H1 (cell line): ENCODE results near the gene LRBA. TPM values are rescaled to one million over a fixed set of nuclear protein-coding genes. Genes with fewer than 3 reads are reported as not detected.

Experiments
- CTCF ChIA-PET: fragments of 300-600 bp; sonication (Branson Sonifier 250); formaldehyde crosslinking; loops from one replicate; lab custom pipeline; 2021; ENCODE audit not compliant: partially characterized antibody; lab: Charles Lee
- POLR2A ChIA-PET: fragments of 300-600 bp; sonication (Branson Sonifier 250); formaldehyde crosslinking; loops from one replicate; lab custom pipeline; 2021; ENCODE audit warnings: inconsistent platforms; ENCODE audit not compliant: partially characterized antibody; lab: Charles Lee
- DNase-seq, 2 experiments: peaks; one replicate each; pipeline versions ENCODE4 v3.0.0 to v3.0.0-alpha.2; 2010 to 2022; ENCODE audit warnings: low spot score in 2 of 2, low read depth in 1 of 2, mixed read lengths in 1 of 2
- FAIRE-seq: peaks from 2 replicates; lab custom pipeline; 2011; peaks lifted over from hg19 to GRCh38; lab: Jason Lieb, UNC
- H2AFZ ChIP-seq: 2 replicates; pipeline ENCODE4 v1.8.1; 2012; ENCODE audit warnings: low read length, inconsistent platforms
- H2AK5ac ChIP-seq: 2 replicates; pipeline ENCODE4 v1.6.1; 2013; ENCODE audit warnings: low read depth, low read length
- H2BK120ac ChIP-seq: replicated peaks from 2 replicates; pipeline ENCODE3; 2013; ENCODE audit warnings: low read depth, low read length, inconsistent platforms
- H2BK12ac ChIP-seq: 2 replicates; pipeline ENCODE4 v1.6.1; 2013; ENCODE audit warnings: low read depth, low read length
- H2BK15ac ChIP-seq: 2 replicates; pipeline ENCODE4 v1.6.1; 2013; ENCODE audit warnings: low read length
- H2BK20ac ChIP-seq: 2 replicates; pipeline ENCODE4 v1.6.1; 2013; ENCODE audit warnings: low read length
- H2BK5ac ChIP-seq: 2 replicates; pipeline ENCODE4 v1.6.1; 2013; ENCODE audit warnings: low read depth, low read length
- H3K14ac ChIP-seq: 2 replicates; pipeline ENCODE4 v1.6.1; 2013; ENCODE audit warnings: inconsistent platforms; ENCODE audit not compliant: insufficient read length
- H3K18ac ChIP-seq: 2 replicates; pipeline ENCODE4 v1.6.1; 2013; ENCODE audit warnings: low read length; ENCODE audit errors: extremely low read depth
- H3K23ac ChIP-seq: 2 replicates; pipeline ENCODE4 v1.6.1; 2013; ENCODE audit warnings: inconsistent platforms; ENCODE audit not compliant: insufficient read length
- H3K23me2 ChIP-seq: 2 replicates; pipeline ENCODE4 v1.6.1; 2013; ENCODE audit warnings: low read depth, low read length
- H3K27ac ChIP-seq: 2 replicates; pipeline ENCODE4 v1.6.1; 2011; ENCODE audit warnings: low read depth, low read length, inconsistent platforms
- H3K27me3 ChIP-seq, 4 experiments: replicated peaks in 1 of 4; 1 replicate in 1 of 4; 2 replicates in 3 of 4; pipeline versions ENCODE4 v1.6.1 to v1.8.1; 2011 to 2013; ENCODE audit warnings: low read length in 3 of 4, mild to moderate bottlenecking in 3 of 4, inconsistent platforms in 2 of 4, mixed read lengths in 2 of 4, moderate library complexity in 1 of 4; ENCODE audit not compliant: control insufficient read depth in 3 of 4, insufficient read depth in 3 of 4; ENCODE audit errors: extremely low read depth in 1 of 4
- H3K36me3 ChIP-seq, 4 experiments: 2 replicates each; pipeline versions ENCODE4 v1.6.1 to v1.8.1; 2011 to 2013; ENCODE audit warnings: mild to moderate bottlenecking in 4 of 4, low read length in 3 of 4, moderate library complexity in 2 of 4, control low read depth in 1 of 4, inconsistent platforms in 1 of 4; ENCODE audit not compliant: insufficient read depth in 4 of 4, control insufficient read depth in 2 of 4
- H3K4ac ChIP-seq: replicated peaks from 2 replicates; pipeline ENCODE3; 2013; ENCODE audit warnings: low read length, low read depth, mixed read lengths, inconsistent platforms; ENCODE audit not compliant: insufficient read length
- H3K4me1 ChIP-seq, 4 experiments: replicated peaks in 1 of 4; 1 replicate in 1 of 4; 2 replicates in 3 of 4; pipeline versions ENCODE4 v1.6.1 to v1.8.1; 2011 to 2013; ENCODE audit warnings: low read length in 3 of 4, inconsistent platforms in 2 of 4, mixed read lengths in 1 of 4; ENCODE audit not compliant: insufficient read depth in 4 of 4, control insufficient read depth in 3 of 4
- H3K4me2 ChIP-seq, 2 experiments: 2 replicates each; pipeline versions ENCODE4 v1.6.1 to v1.8.1; 2011 to 2013; ENCODE audit warnings: low read depth in 2 of 2, low read length in 2 of 2, control low read depth in 1 of 2, inconsistent platforms in 1 of 2, mild to moderate bottlenecking in 1 of 2; ENCODE audit not compliant: insufficient read depth in 1 of 2
- H3K4me3 ChIP-seq, 4 experiments: fragments of 200-600, 300-600 bp in 1 of 4; sonication (generic), shearing (Covaris generic), sonication (Bioruptor Twin) in 1 of 4; 2 replicates each; pipeline versions ENCODE4 v1.5.1 to v1.8.1; 2011 to 2016; ENCODE audit warnings: low read length in 4 of 4, low read depth in 3 of 4, control low read depth in 2 of 4, inconsistent platforms in 2 of 4, mild to moderate bottlenecking in 2 of 4, mixed read lengths in 1 of 4, moderate library complexity in 1 of 4; ENCODE audit not compliant: insufficient read depth in 2 of 4; ENCODE audit errors: extremely low read depth in 1 of 4
- H3K56ac ChIP-seq: replicated peaks from 2 replicates; pipeline ENCODE3; 2013; ENCODE audit warnings: low read depth, mild to moderate bottlenecking, mixed read lengths, low read length, inconsistent platforms; ENCODE audit not compliant: insufficient read length
- H3K79me1 ChIP-seq: 2 replicates; pipeline ENCODE4 v1.6.1; 2013; ENCODE audit warnings: low read depth, low read length, control low read depth
- H3K79me2 ChIP-seq, 2 experiments: 2 replicates each; pipeline versions ENCODE4 v1.6.1 to v1.8.1; 2012 to 2013; ENCODE audit warnings: low read length in 2 of 2, mild to moderate bottlenecking in 2 of 2, inconsistent platforms in 1 of 2; ENCODE audit not compliant: insufficient read depth in 2 of 2, control insufficient read depth in 1 of 2
- H3K9ac ChIP-seq, 4 experiments: replicated peaks in 1 of 4; 1 replicate in 1 of 4; 2 replicates in 3 of 4; pipeline versions ENCODE4 v1.6.1 to v1.8.1; 2011 to 2013; ENCODE audit warnings: low read depth in 3 of 4, low read length in 3 of 4, control low read depth in 2 of 4, mild to moderate bottlenecking in 2 of 4, moderate library complexity in 2 of 4, inconsistent platforms in 1 of 4; ENCODE audit errors: extremely low read depth in 1 of 4
- H3K9me3 ChIP-seq, 2 experiments: 2 replicates each; pipeline versions ENCODE4 v1.6.1 to v1.8.1; 2012 to 2013; ENCODE audit warnings: mild to moderate bottlenecking in 2 of 2, moderate library complexity in 2 of 2, control low read depth in 1 of 2, inconsistent platforms in 1 of 2, low read depth in 1 of 2, low read length in 1 of 2, mixed read lengths in 1 of 2; ENCODE audit not compliant: insufficient read depth in 2 of 2
- H4K20me1 ChIP-seq, 2 experiments: replicated peaks in 1 of 2; 2 replicates each; pipeline versions ENCODE3 to v1.8.1; 2011 to 2013; ENCODE audit warnings: inconsistent platforms in 2 of 2, low read length in 2 of 2, mild to moderate bottlenecking in 1 of 2; ENCODE audit not compliant: insufficient read depth in 2 of 2, control insufficient read depth in 1 of 2
- H4K5ac ChIP-seq: 2 replicates; pipeline ENCODE4 v1.6.1; 2013; ENCODE audit warnings: low read length, low read depth, mixed read lengths, inconsistent platforms; ENCODE audit not compliant: insufficient read length
- H4K8ac ChIP-seq: 2 replicates; pipeline ENCODE4 v1.8.0; 2013; ENCODE audit warnings: mild to moderate bottlenecking, moderate library complexity, low read length, inconsistent platforms; ENCODE audit not compliant: insufficient read depth; ENCODE audit errors: extremely low read depth
- H4K91ac ChIP-seq: replicated peaks from 2 replicates; pipeline ENCODE3; 2013; ENCODE audit warnings: low read length, mixed read lengths, inconsistent platforms; ENCODE audit not compliant: insufficient read length
- BCL11A ChIP-seq, 2 experiments: IDR thresholded peaks; one replicate each; pipeline ENCODE4 v1.6.1; 2011; ENCODE audit warnings: low read depth in 2 of 2, low read length in 2 of 2, mild to moderate bottlenecking in 2 of 2
- CBX5 ChIP-seq: fragments of 300-800, 300-1000 bp; sonication (generic); IDR thresholded peaks from 2 replicates; pipeline ENCODE4 v1.7.1; 2016; ENCODE audit warnings: antibody characterized with exemption, low read length, low read depth
- CREB1 ChIP-seq: IDR thresholded peaks from 2 replicates; pipeline ENCODE4 v1.6.1; 2012; ENCODE audit warnings: inconsistent platforms
- EP300 ChIP-seq, 2 experiments: IDR thresholded peaks; 1 replicate in 1 of 2; 2 replicates in 1 of 2; pipeline ENCODE4 v1.6.1; 2011 to 2012; ENCODE audit warnings: low read depth in 2 of 2, low read length in 2 of 2, mild to moderate bottlenecking in 2 of 2, borderline replicate concordance in 1 of 2, inconsistent platforms in 1 of 2, moderate library complexity in 1 of 2
- FOSL1 ChIP-seq: IDR thresholded peaks from 2 replicates; pipeline ENCODE4 v1.6.1; 2011; ENCODE audit warnings: mild to moderate bottlenecking, low read depth, low read length, moderate library complexity; ENCODE audit not compliant: insufficient read depth
- MAFK ChIP-seq: IDR thresholded peaks from 2 replicates; pipeline ENCODE4 v1.6.1; 2012; ENCODE audit warnings: low read depth, mild to moderate bottlenecking, improper control_type of control experiment, low read length
- POLR2A ChIP-seq, 2 experiments: IDR thresholded peaks; 1 replicate in 1 of 2; 2 replicates in 1 of 2; pipeline ENCODE4 v1.6.1; 2011; ENCODE audit warnings: low read depth in 2 of 2, low read length in 2 of 2, mild to moderate bottlenecking in 2 of 2; ENCODE audit errors: control extremely low read depth in 1 of 2
- POU5F1 ChIP-seq: IDR thresholded peaks from 2 replicates; pipeline ENCODE4 v1.6.1; 2011; ENCODE audit warnings: low read depth, mild to moderate bottlenecking, low read length, moderate library complexity
- RFX5 ChIP-seq: IDR thresholded peaks from 2 replicates; pipeline ENCODE4 v1.6.1; 2011; ENCODE audit warnings: low read depth, low read length, improper control_type of control experiment, borderline replicate concordance
- SP2 ChIP-seq: IDR thresholded peaks from 2 replicates; pipeline ENCODE4 v1.6.1; 2012; ENCODE audit warnings: mild to moderate bottlenecking, low read length, inconsistent platforms
- SRF ChIP-seq: IDR thresholded peaks from 2 replicates; pipeline ENCODE4 v1.6.1; 2011; ENCODE audit warnings: mild to moderate bottlenecking, low read depth, low read length, moderate library complexity
- SUZ12 ChIP-seq: fragments of 200-600 bp; sonication (generic); IDR thresholded peaks from 2 replicates; pipeline ENCODE4 v1.6.1; 2012; ENCODE audit warnings: mild to moderate bottlenecking, inconsistent platforms, low read length, moderate library complexity, mixed read lengths
- TAF1 ChIP-seq: IDR thresholded peaks from 2 replicates; pipeline ENCODE4 v1.6.1; 2011; ENCODE audit warnings: mild to moderate bottlenecking, low read depth, low read length
- ZNF274 ChIP-seq: IDR thresholded peaks from 2 replicates; pipeline ENCODE4 v1.7.0; 2012; ENCODE audit warnings: low read length, borderline replicate concordance; ENCODE audit errors: extremely low read depth
- WGBS, 2 experiments: shearing (Covaris generic) in 1 of 2; methylation state at CpG; one replicate each; pipeline versions ENCODE4 v1.1.6 to v1.1.7; 2013 to 2015; ENCODE audit warnings: low lambda C conversion rate in 2 of 2, mixed read lengths in 2 of 2, inconsistent platforms in 1 of 2, low coverage in 1 of 2, missing lambda C conversion rate in 1 of 2; ENCODE audit not compliant: insufficient replicate concordance in 2 of 2, insufficient coverage in 1 of 2, insufficient read length in 1 of 2; ENCODE audit errors: extremely low coverage in 1 of 2, missing lambda C conversion rate in 1 of 2; 5-methylcytosine and 5-hydroxymethylcytosine counted together
- polyA plus RNA-seq, 7 experiments: library from polyadenylated mRNA; depleted of rRNA in 3 of 7; stranded (reverse) in 5 of 7; unstranded in 2 of 7; fragments of >200 nt in 5 of 7; fragments of 200-250 nt in 2 of 7; gene quantifications; 1 replicate in 5 of 7; 2 replicates in 1 of 7; 4 replicates in 1 of 7; pipeline versions ENCODE4 v1.2.1 to v1.2.3, GENCODE V29; 2011 to 2013; ENCODE audit warnings: missing spikeins in 2 of 7, mixed read lengths in 2 of 7
- total RNA-seq: library from RNA; stranded (reverse); fragmentation: NEBNext Ultra II Directional; extraction: Animal tissue kit (Norgen Biotek cat#: 25700); gene quantifications from 2 replicates; pipeline ENCODE4 v1.2.1, GENCODE V29; 2021

The LRBA gene
- total and polyA plus RNA-seq, 2 of the 8 experiments (the other 6 are each of a cell fraction or from before 2014, with no cell fraction given): 54.6 to 83.2 TPM

GRCh38 chr4:151038452-151039157 is 23.5 kb upstream of the LRBA start:
- no peak overlapping the region for H2AFZ ChIP-seq
- H3K14ac ChIP-seq: no peak overlapping the region
- no peaks in the 10 kb centered on the region for H3K9me3 ChIP-seq
- H3K56ac ChIP-seq: no peak overlapping the region
- FAIRE-seq: no peak
- 94% methylated on average over 9 of the region's 9 CpGs; no CpG with 5 or more reads in 1 of the 2 experiments for WGBS, 2 experiments
- no peaks in the 10 kb centered on the region for H3K23me2 ChIP-seq
- POLR2A ChIA-PET: no interaction called here
- no peak overlapping the region for H2BK20ac ChIP-seq
- H2BK15ac ChIP-seq: no peak overlapping the region
- H3K23ac ChIP-seq: no peak overlapping the region
- no peak overlapping the region for H4K8ac ChIP-seq
- H3K36me3 ChIP-seq: peaks cover 0 to 5% (median under 1%) of the 10 kb centered on the region in 4 experiments; a peak in 2 of 8 replicates
- no peaks in the 10 kb centered on the region for H3K27me3 ChIP-seq
- H2BK12ac ChIP-seq: no peak overlapping the region
- peaks cover 0 to 2% (median 0%) of the 10 kb centered on the region in 4 experiments; a peak in 2 of 7 replicates for H3K4me1 ChIP-seq
- no peak overlapping the region for H3K18ac ChIP-seq
- H4K91ac ChIP-seq: no peak overlapping the region
- no peak overlapping the region for H3K4ac ChIP-seq
- H3K4me3 ChIP-seq: no peak overlapping the region
- H3K79me1 ChIP-seq: no peaks in the 10 kb centered on the region; the same call in 1 of the 2 replicates
- no peak overlapping the region for H3K4me2 ChIP-seq
- H2BK5ac ChIP-seq: no peak overlapping the region
- H2BK120ac ChIP-seq: no peak overlapping the region
- CTCF ChIA-PET: no interaction called here
- no peak overlapping the region for H2AK5ac ChIP-seq
- H3K9ac ChIP-seq: no peak overlapping the region
- no peak overlapping the region for H3K27ac ChIP-seq
- no peaks in the 10 kb centered on the region for H4K20me1 ChIP-seq
- H3K79me2 ChIP-seq: peaks cover 0 to 19% of the 10 kb centered on the region in 2 experiments; a peak in 2 of 4 replicates
- no peak overlapping the region for H4K5ac ChIP-seq
- DNase-seq: no peak
- TF ChIP-seq CBX5 (no peak), TAF1 (no peak), SUZ12 (no peak), MAFK (no peak), RFX5 (no peak), SP2 (no peak), EP300 (IDR thresholded peaks at IDR 0.05; ENCODE audit: borderline replicate concordance in 1 of 2, low read depth in 2 of 2, low read length in 2 of 2) (no peak), FOSL1 (no peak), ZNF274 (no peak), SRF (no peak), POU5F1 (no peak), POLR2A (IDR thresholded peaks at IDR 0.05; ENCODE audit: control extremely low read depth in 1 of 2, low read depth in 2 of 2, low read length in 2 of 2) (no peak), BCL11A (IDR thresholded peaks at IDR 0.05; ENCODE audit: low read depth in 2 of 2, low read length in 2 of 2) (no peak), CREB1 (no peak)
